GM12878 (cell line): ENCODE data around the gene INPP1. TPM values are rescaled to one million over a fixed set of nuclear protein-coding genes. Genes with fewer than 3 reads are reported as not detected.

ENCODE experiments used
- ATAC-seq: fragments of 200-7000 bp; cut with Tn5 transposase; 3 replicates; pipeline ENCODE4 v1.9.1; 2020; ENCODE audit warnings: mild to moderate bottlenecking, moderate library complexity
- BruUV-seq: library from RNA; stranded (reverse); fragments of 400-500 nt; replicated peaks from 2 replicates; lab custom pipeline; 2021; lab: Mats Ljungman, UMichigan
- CTCF ChIA-PET: fragments of 300-600 bp; sonication (Branson Sonifier 250); formaldehyde crosslinking; extraction: SDS; loops from one replicate; lab custom pipeline; 2021; ENCODE audit warnings: inconsistent platforms; lab: Yijun Ruan, JAX
- POLR2A ChIA-PET: fragments of 350-600 bp; formaldehyde crosslinking; extraction: SDS; loops from one replicate; lab custom pipeline; 2021; ENCODE audit warnings: inconsistent platforms; lab: Charles Lee
- RAD21 ChIA-PET: fragments of 300-600 bp; sonication (Branson Sonifier 250); formaldehyde crosslinking; loops from one replicate; lab custom pipeline; 2023; ENCODE audit warnings: antibody characterized with exemption; ENCODE audit not compliant: unreplicated experiment; lab: Charles Lee
- SMC1A ChIA-PET: fragments of 300-600 bp; sonication (Branson Sonifier 250); formaldehyde crosslinking; loops from one replicate; lab custom pipeline; 2023; ENCODE audit not compliant: unreplicated experiment, uncharacterized antibody; lab: Charles Lee
- DNase-seq: peaks from one replicate; pipeline ENCODE4 v3.0.0-alpha.2; 2011; ENCODE audit warnings: low read depth, low spot score
- FAIRE-seq: peaks from 3 replicates; lab custom pipeline; 2011; peaks lifted over from hg19 to GRCh38; lab: Jason Lieb, UNC
- H2AFZ ChIP-seq: 2 replicates; pipeline ENCODE4 v1.6.0; 2011; ENCODE audit warnings: low read depth, low read length, control low read depth; ENCODE audit not compliant: control insufficient read depth
- H3K27ac ChIP-seq: 2 replicates; pipeline ENCODE4 v1.5.1; 2011; ENCODE audit warnings: control low read depth; ENCODE audit not compliant: control insufficient read depth, insufficient read depth
- H3K27me3 ChIP-seq, 2 experiments: replicated peaks in 1 of 2; 2 replicates each; pipeline versions ENCODE4 v1.6.0 to v1.6.1; 2011; ENCODE audit warnings: low read length in 1 of 2; ENCODE audit not compliant: control insufficient read depth in 2 of 2, insufficient read depth in 2 of 2
- H3K36me3 ChIP-seq, 2 experiments: 2 replicates each; pipeline ENCODE4 v1.5.1; 2011; ENCODE audit warnings: low read length in 1 of 2; ENCODE audit not compliant: control insufficient read depth in 2 of 2, insufficient read depth in 2 of 2
- H3K4me1 ChIP-seq: 2 replicates; pipeline ENCODE4 v1.6.1; 2011; ENCODE audit warnings: mild to moderate bottlenecking, low read length, moderate library complexity, mixed read lengths; ENCODE audit not compliant: control insufficient read depth, insufficient read depth
- H3K4me2 ChIP-seq: 2 replicates; pipeline ENCODE4 v1.6.0; 2011; ENCODE audit warnings: control low read depth; ENCODE audit not compliant: control insufficient read depth, insufficient read depth
- H3K4me3 ChIP-seq: fragments of 200-600 bp; sonication (generic); 2 replicates; pipeline ENCODE4 v1.5.1; 2016
- H3K79me2 ChIP-seq: 2 replicates; pipeline ENCODE4 v1.6.0; 2011; ENCODE audit warnings: low read length; ENCODE audit not compliant: control insufficient read depth, insufficient read depth
- H3K9ac ChIP-seq: 2 replicates; pipeline ENCODE4 v1.8.0; 2011; ENCODE audit warnings: low read length, control low read depth, mixed read lengths; ENCODE audit not compliant: control insufficient read depth, insufficient read depth
- H3K9me3 ChIP-seq: replicated peaks from 3 replicates; pipeline ENCODE4 v1.5.1; 2011; ENCODE audit warnings: mild to moderate bottlenecking, low read length; ENCODE audit not compliant: control insufficient read depth, insufficient read depth
- H4K20me1 ChIP-seq: 2 replicates; pipeline ENCODE4 v1.6.0; 2011; ENCODE audit not compliant: control insufficient read depth, insufficient read depth
- CBX3 ChIP-seq: fragments of 200-600 bp; sonication (generic); IDR thresholded peaks from 2 replicates; pipeline ENCODE4 v1.6.1; 2016; ENCODE audit warnings: low read depth, borderline replicate concordance
- CBX5 ChIP-seq: sonication (generic); IDR thresholded peaks from 2 replicates; pipeline ENCODE4 v1.6.1; 2016; ENCODE audit warnings: low read depth, moderate library complexity, mild to moderate bottlenecking, inconsistent platforms
- CTCF ChIP-seq, 3 experiments: IDR thresholded peaks in 2 of 3; conservative IDR thresholded peaks in 1 of 3; 2 replicates each; pipeline ENCODE4 v1.5.1; 2011; ENCODE audit warnings: low read depth in 3 of 3, low read length in 3 of 3, mild to moderate bottlenecking in 3 of 3, control low read depth in 2 of 3, moderate library complexity in 2 of 3, inconsistent platforms in 1 of 3, mixed read lengths in 1 of 3; ENCODE audit not compliant: control insufficient read depth in 2 of 3, insufficient read depth in 1 of 3; ENCODE audit errors: extremely low read depth in 1 of 3
- EP300 ChIP-seq, 2 experiments: fragments of 150-350 bp in 1 of 2; IDR thresholded peaks; 2 replicates each; pipeline ENCODE4 v1.6.1; 2011 to 2012; ENCODE audit warnings: low read depth in 2 of 2, low read length in 2 of 2, borderline replicate concordance in 1 of 2, improper control_type of control experiment in 1 of 2, inconsistent platforms in 1 of 2; ENCODE audit not compliant: control insufficient read depth in 1 of 2
- EZH2 ChIP-seq: IDR thresholded peaks from 2 replicates; pipeline ENCODE4 v1.6.1; 2012; ENCODE audit warnings: low read depth, mild to moderate bottlenecking, control low read depth, inconsistent platforms, low read length, borderline replicate concordance; ENCODE audit not compliant: control insufficient read depth
- GABPA ChIP-seq: IDR thresholded peaks from 2 replicates; pipeline ENCODE4 v1.6.1; 2014; ENCODE audit warnings: antibody characterized with exemption, low read depth, mild to moderate bottlenecking, inconsistent platforms
- IKZF1 ChIP-seq: fragments of 450-650 bp; conservative IDR thresholded peaks from 2 replicates; pipeline ENCODE4 v1.6.1; 2017; ENCODE audit warnings: antibody characterized with exemption, mild to moderate bottlenecking
- JUND ChIP-seq: IDR thresholded peaks from 2 replicates; pipeline ENCODE4 v1.6.1; 2012; ENCODE audit warnings: low read depth, mild to moderate bottlenecking, low read length, improper control_type of control experiment, moderate library complexity
- KDM1A ChIP-seq: fragments of 200-600 bp; sonication (generic); IDR thresholded peaks from 2 replicates; pipeline ENCODE4 v1.6.1; 2016; ENCODE audit warnings: borderline replicate concordance
- MAX ChIP-seq: IDR thresholded peaks from 2 replicates; pipeline ENCODE4 v1.6.1; 2012; ENCODE audit warnings: low read depth, low read length, improper control_type of control experiment
- MTA2 ChIP-seq: fragments of 450-650 bp; IDR thresholded peaks from 2 replicates; pipeline ENCODE4 v1.6.1; 2016; ENCODE audit warnings: low read depth, mild to moderate bottlenecking, moderate library complexity
- SP1 ChIP-seq: IDR thresholded peaks from one replicate; pipeline ENCODE4 v1.6.1; 2011; ENCODE audit warnings: low read depth, low read length
- SREBF1 ChIP-seq: IDR thresholded peaks from 2 replicates; pipeline ENCODE4 v1.6.1; 2012; ENCODE audit warnings: mild to moderate bottlenecking, low read length
- SUZ12 ChIP-seq: fragments of 200-600 bp; sonication (generic); IDR thresholded peaks from one replicate; pipeline ENCODE4 v1.6.1; 2018; ENCODE audit warnings: antibody characterized with exemption, mild to moderate bottlenecking; ENCODE audit not compliant: unreplicated experiment
- YY1 ChIP-seq: IDR thresholded peaks from 2 replicates; pipeline ENCODE4 v1.6.1; 2011; ENCODE audit warnings: low read depth, mild to moderate bottlenecking, low read length
- ZBTB33 ChIP-seq: fragments of 450-650 bp; IDR thresholded peaks from 2 replicates; pipeline ENCODE4 v1.6.1; 2017; ENCODE audit warnings: mild to moderate bottlenecking
- ZZZ3 ChIP-seq: IDR thresholded peaks from 2 replicates; pipeline ENCODE4 v1.6.1; 2011; ENCODE audit warnings: low read depth; ENCODE audit not compliant: control insufficient read depth, insufficient read length
- WGBS: methylation state at CpG from one replicate; pipeline ENCODE4 v1.1.6; 2016; ENCODE audit warnings: low lambda C conversion rate; ENCODE audit not compliant: insufficient replicate concordance, insufficient coverage; ENCODE audit errors: missing lambda C conversion rate; 5-methylcytosine and 5-hydroxymethylcytosine counted together
- in situ Hi-C: fragments of 300-500 bp; cut with MboI; formaldehyde crosslinking; loops from 9 replicates; pipeline ENCODE4 v1.14.3; 2018; ENCODE audit warnings: mixed read lengths
- intact Hi-C: fragments of 100-400 bp; cut with micrococcal nuclease; formaldehyde crosslinking; loops from one replicate; pipeline ENCODE4 v1.14.2; 2022; ENCODE audit not compliant: unreplicated experiment
- polyA plus RNA-seq, 11 experiments: library from polyadenylated mRNA; depleted of rRNA in 4 of 11; unstranded in 6 of 11; stranded (reverse) in 5 of 11; fragments of >200 nt; fragmentation: Nextera tagmentation in 4 of 11; fragmentation: Illumina TruSeq in 1 of 11; extraction: Ambion mirVana in 4 of 11; extraction: Trizol in 1 of 11; gene quantifications; 1 replicate in 1 of 11; 2 replicates in 10 of 11; pipeline versions ENCODE4 v1.2.1 to v1.2.3, GENCODE V29; 2011 to 2016; ENCODE audit warnings: inconsistent platforms in 2 of 11, missing spikeins in 2 of 11, low read depth in 1 of 11
- total RNA-seq, 4 experiments: library from RNA; depleted of rRNA in 3 of 4; stranded (reverse); fragments of >200 nt in 3 of 4; fragmentation: Illumina TruSeq in 1 of 4; extraction: Trizol in 1 of 4; gene quantifications; 2 replicates each; pipeline versions ENCODE4 v1.2.1 to v1.2.3, GENCODE V29; 2013 to 2021
- TF ChIP-seq, protein P1 (sequence below): IDR thresholded peaks from 2 replicates; pipeline ENCODE4 v1.6.1; 2012; ENCODE audit warnings: low read depth, low read length, improper control_type of control experiment

The INPP1 gene
- total and polyA plus RNA-seq, 10 of the 15 experiments (the other 5 are each of a cell fraction or from before 2014, with no cell fraction given) = 3.3 to 17.9 (median 11.1) TPM

DNA sequence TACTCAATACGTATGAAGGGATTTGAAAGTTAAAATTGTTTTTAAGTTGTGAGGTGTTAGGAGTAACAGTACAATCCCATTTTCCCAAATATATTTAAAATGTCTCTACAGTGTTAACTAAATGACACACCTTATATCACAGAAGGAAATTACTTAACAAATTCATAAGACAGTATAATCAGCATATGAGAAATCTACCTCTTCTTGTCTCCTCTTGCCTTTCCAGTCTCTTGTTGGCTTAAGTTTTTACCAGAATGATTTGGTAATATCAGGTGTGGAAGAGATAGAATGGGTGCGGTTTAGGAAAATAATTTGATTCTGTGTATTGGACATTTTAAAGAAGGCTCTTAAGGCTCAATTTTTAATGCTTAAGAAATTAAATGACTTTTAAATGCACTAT is 9.5 kb upstream of the INPP1 start:
- Histone ChIP-seq H3K4me1 (no peaks in the 10 kb centered on the region), H3K27me3 (no peaks in the 10 kb centered on the region), H2AFZ (no peak overlapping the region), H3K4me3 (no peak overlapping the region), H3K36me3 (no peaks in the 10 kb centered on the region), H3K27ac (no peak overlapping the region), H3K9ac (no peak overlapping the region), H3K9me3 (no peaks in the 10 kb centered on the region), H3K79me2 (no peaks in the 10 kb centered on the region), H4K20me1 (no peaks in the 10 kb centered on the region), H3K4me2 (no peak overlapping the region)
- intact Hi-C loops = no loop called here
- no peak for ATAC-seq
- TF ChIP-seq JUND = no peak
- TF ChIP-seq CTCF (IDR thresholded peaks at IDR 0.05 in 2 of 3, conservative IDR thresholded peaks at IDR 0.05 in 1 of 3; ENCODE audit: control insufficient read depth in 2 of 3, extremely low read depth in 1 of 3, insufficient read depth in 1 of 3, low read depth in 3 of 3, low read length in 3 of 3) = no peak
- no peak for TF ChIP-seq CBX5
- no peak for TF ChIP-seq IKZF1
- no peak for TF ChIP-seq KDM1A
- no peak for TF ChIP-seq EZH2
- TF ChIP-seq ZZZ3 = no peak
- no peak for TF ChIP-seq SUZ12
- no peak for TF ChIP-seq ZBTB33
- no peak for TF ChIP-seq SREBF1
- TF ChIP-seq GABPA = no peak
- no peak for TF ChIP-seq YY1
- no peak for TF ChIP-seq CBX3
- TF ChIP-seq MTA2 = no peak
- no peak for TF ChIP-seq EP300 (IDR thresholded peaks at IDR 0.05; ENCODE audit: borderline replicate concordance in 1 of 2, control insufficient read depth in 1 of 2, low read depth in 2 of 2, low read length in 2 of 2)
- no peak for TF ChIP-seq MAX
- TF ChIP-seq, protein P1, sequence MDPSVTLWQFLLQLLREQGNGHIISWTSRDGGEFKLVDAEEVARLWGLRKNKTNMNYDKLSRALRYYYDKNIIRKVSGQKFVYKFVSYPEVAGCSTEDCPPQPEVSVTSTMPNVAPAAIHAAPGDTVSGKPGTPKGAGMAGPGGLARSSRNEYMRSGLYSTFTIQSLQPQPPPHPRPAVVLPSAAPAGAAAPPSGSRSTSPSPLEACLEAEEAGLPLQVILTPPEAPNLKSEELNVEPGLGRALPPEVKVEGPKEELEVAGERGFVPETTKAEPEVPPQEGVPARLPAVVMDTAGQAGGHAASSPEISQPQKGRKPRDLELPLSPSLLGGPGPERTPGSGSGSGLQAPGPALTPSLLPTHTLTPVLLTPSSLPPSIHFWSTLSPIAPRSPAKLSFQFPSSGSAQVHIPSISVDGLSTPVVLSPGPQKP = no peak
- no peak for TF ChIP-seq SP1
- SMC1A ChIA-PET = no interaction called here
- FAIRE-seq = no peak
- no TSS peak for BruUV-seq
- POLR2A ChIA-PET = no interaction called here
- 70% methylated on average over 2 of the region's 2 CpGs for WGBS
- no peak for DNase-seq
- CTCF ChIA-PET = interaction anchor here (2.8 kb wide), 1 partner anchor 9 kb away, joined by 10 read pairs; the partner anchor contains the start of gene INPP1
- in situ Hi-C loops = no loop called here
- RAD21 ChIA-PET = no interaction called here
